GM10266 (cell line): ENCODE data around the gene FBLN7.
A peak's percentile ranks its signal among the peaks of the same experiment; 100 is the strongest.

Experiments used
- DNase-seq: peaks from one replicate; pipeline ENCODE4 v3.0.0; 2012; ENCODE audit errors: extremely low spot score
- TF ChIP-seq, protein P1 (sequence below): IDR thresholded peaks from 2 replicates; pipeline ENCODE4 v1.5.1; 2012; ENCODE audit warnings: mild to moderate bottlenecking, low read depth; ENCODE audit not compliant: control insufficient read depth, insufficient read depth; ENCODE audit errors: missing control alignments

FBLN7 gene

DNA sequence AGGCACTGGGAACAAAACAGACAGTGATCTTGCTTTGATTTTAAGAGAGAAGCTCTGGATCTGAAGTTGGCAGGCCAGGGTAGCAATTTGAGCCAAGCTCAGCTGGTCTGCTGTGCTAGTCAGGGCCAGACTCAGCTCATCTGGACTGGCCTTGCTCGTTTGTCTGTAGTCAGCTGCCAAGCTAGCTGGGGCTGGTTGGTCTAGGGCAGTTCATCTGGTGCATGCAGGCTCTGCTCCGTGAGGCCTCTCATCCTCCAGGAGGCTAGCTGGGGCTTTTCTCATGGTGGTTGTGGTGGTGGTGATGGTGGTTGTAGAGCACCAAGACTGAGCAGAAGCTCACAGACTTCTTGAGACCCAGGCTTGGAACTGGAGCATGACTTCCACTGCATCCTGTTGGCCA, 10.3 kb downstream of the FBLN7 start:
- peak; percentile 7 for DNase-seq

DNA sequence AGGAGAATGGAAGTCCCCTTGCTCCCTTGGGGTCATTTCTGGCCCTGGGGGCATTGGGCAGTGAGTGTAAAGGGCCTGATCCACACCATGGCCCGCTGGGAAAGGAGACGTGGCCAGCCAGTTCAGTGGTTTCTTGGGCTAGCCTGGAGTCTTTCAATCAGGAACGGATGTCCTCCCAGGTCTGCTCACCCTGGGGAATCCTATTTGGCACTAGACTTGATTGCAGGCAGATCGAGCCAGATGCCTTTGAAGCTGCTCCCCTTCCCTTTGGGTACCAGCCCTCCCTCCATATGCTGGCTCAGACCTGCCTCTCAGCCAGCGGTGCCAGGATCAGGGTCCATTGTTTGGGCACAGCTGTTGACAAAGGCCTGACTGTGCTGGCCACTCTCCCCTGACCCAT, 11.0 kb downstream of the FBLN7 start:
- no peak for DNase-seq
- TF ChIP-seq, protein P1, sequence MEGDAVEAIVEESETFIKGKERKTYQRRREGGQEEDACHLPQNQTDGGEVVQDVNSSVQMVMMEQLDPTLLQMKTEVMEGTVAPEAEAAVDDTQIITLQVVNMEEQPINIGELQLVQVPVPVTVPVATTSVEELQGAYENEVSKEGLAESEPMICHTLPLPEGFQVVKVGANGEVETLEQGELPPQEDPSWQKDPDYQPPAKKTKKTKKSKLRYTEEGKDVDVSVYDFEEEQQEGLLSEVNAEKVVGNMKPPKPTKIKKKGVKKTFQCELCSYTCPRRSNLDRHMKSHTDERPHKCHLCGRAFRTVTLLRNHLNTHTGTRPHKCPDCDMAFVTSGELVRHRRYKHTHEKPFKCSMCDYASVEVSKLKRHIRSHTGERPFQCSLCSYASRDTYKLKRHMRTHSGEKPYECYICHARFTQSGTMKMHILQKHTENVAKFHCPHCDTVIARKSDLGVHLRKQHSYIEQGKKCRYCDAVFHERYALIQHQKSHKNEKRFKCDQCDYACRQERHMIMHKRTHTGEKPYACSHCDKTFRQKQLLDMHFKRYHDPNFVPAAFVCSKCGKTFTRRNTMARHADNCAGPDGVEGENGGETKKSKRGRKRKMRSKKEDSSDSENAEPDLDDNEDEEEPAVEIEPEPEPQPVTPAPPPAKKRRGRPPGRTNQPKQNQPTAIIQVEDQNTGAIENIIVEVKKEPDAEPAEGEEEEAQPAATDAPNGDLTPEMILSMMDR, result no peak

More for the DNA sequence above, 10.3 kb downstream of the FBLN7 start:
- TF ChIP-seq, protein P1, result no peak

DNA sequence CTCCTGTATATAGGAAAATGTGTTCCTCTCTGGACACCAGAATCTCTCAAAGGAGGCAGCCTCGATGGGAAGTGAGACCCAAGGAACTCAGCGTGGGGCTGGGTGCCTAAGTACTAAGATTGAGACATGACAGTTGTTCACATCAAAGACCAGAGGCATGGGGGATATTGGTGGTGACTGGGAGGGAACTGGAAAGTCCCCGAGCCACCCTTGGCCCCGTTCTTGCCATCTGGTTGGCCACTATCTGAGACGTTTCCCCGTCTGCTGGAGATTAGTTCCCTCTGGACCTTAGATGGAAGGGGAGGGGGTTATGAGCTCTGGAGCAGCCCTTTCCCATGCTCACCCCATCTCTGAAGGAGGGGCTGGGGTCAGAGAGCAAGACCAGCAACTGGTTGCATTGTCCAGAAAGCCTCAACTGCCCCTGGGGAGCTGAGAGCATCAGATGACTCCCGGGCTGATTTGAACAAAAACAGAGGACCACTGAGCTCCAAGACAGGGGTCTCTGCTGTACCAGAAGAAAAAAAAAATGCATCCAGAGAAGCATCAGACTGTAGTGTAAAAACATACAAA, 11.8 kb downstream of the FBLN7 start:
- TF ChIP-seq, protein P1, result no peak
- DNase-seq, result no peak

DNA sequence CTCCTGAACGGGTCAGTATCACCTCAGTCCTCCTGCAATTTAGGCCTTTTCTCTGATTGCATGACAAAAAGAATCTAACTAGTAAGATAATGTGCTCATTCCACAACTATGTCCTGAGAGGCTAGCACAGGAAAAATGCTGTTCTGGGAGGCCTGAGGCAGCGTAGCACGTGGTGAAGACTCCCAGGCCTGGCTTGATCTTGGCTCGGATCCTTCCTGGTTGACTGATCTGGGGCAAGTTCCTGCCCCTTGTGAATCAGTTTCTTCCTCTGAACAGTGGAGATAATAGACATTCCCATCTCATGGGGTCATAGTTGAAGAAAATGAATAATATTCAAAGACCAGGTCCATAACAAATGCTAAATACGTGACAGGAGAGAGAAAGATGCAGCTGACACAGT, 12.3 kb downstream of the FBLN7 start:
- DNase-seq, result no peak
- TF ChIP-seq, protein P1, result no peak

DNA sequence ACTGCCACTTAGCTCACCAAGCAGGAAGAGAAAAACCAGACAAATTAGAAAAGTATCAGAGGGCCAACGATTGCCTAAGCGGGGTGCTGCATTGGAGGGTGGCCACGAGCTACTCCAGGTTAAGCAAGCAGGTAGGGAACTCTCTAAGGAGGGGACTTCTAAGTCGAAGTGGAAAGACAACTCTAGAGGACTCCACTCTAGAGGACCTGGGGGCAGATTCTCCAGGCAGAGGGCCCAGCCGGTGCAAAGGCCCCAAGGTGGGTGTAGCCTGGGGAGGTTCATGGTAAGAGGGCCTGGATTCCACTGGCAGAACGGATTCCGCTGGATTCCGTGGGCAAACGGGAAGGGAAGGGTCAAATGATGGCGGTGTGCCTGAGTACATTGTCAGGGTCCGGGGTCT, 12.7 kb downstream of the FBLN7 start:
- DNase-seq, result no peak
- TF ChIP-seq, protein P1, result no peak

DNA sequence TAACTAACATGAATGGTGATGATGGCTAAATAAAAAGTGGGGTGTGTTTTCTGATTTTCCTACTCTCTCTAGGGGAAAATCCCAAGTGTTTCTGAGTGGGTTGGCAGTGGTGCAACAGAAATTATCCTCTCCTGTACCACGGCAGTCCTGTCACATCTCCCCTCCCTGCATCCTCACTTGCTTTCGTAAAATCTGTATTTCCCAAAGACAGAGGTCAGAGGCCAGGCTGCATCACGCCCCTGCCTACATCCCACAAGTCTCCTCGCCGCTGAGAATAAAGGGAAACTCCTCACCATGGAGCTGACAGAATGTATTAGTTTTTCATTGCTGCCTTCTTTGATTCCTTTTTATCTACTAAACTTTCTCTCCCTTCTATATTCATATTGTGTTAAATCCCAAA, 13.1 kb downstream of the FBLN7 start:
- TF ChIP-seq, protein P1, result no peak
- no peak for DNase-seq

DNA sequence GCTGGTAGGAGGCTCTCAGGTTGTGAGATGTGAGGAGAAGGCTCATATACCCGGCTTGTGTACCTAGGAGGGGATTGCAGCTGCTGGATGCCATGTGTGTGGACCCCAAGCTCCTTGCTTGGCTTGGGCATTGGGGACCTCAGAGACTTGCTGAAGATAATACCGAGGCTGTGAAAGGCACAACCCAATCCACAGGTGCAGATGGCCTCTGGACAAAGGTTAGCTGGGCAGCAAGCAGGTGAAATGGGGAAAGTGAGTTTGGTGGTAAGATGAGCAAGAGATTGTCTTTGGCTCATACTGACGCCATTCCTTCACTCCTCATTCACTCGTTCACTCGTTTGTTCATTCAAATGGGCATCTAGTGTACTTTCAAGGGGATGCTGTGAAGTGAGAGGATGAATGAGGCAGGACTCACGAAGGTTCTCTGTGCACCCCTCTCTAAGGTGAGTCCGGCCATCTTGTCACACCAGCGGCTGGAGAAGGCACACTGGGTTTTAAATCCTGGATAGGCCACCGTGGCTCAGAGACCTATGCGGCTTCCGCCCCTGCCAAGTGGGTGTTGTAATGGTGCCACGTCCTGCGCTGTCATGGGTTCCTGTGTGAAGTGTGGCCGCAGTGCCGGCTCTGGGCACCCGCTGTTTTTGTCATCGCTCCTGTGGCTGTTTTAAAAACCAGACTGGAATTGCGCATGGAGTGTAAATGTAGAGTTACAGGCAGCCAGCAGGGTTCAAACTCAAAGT, 13.7 kb downstream of the FBLN7 start:
- TF ChIP-seq, protein P1, result no peak

More for the DNA sequence above, 13.7 kb downstream of the FBLN7 start:
- no peak for DNase-seq
